ENCODE measurements around the gene ZNF316.
A peak's percentile ranks its signal among the peaks of the same experiment; 100 is the strongest.
"Not testable (repeated sequence)": the region's sequence is repeated elsewhere in the genome, so short reads cannot be mapped to it uniquely, and the experiment has no call there.

Gene ZNF316

GRCh38 chr7:6654842-6655610, 17.9 kb downstream of the ZNF316 start:
- no peak for DNase-seq (ENCODE audit: low read depth)
- H3K4me3 ChIP-seq (ENCODE audit: control insufficient read depth, low read depth, low read length) = no peak overlapping the region
- no peak for TF ChIP-seq CTCF (conservative IDR thresholded peaks at IDR 0.05; ENCODE audit: control insufficient read depth, insufficient read depth, low read depth, low read length)

DNA sequence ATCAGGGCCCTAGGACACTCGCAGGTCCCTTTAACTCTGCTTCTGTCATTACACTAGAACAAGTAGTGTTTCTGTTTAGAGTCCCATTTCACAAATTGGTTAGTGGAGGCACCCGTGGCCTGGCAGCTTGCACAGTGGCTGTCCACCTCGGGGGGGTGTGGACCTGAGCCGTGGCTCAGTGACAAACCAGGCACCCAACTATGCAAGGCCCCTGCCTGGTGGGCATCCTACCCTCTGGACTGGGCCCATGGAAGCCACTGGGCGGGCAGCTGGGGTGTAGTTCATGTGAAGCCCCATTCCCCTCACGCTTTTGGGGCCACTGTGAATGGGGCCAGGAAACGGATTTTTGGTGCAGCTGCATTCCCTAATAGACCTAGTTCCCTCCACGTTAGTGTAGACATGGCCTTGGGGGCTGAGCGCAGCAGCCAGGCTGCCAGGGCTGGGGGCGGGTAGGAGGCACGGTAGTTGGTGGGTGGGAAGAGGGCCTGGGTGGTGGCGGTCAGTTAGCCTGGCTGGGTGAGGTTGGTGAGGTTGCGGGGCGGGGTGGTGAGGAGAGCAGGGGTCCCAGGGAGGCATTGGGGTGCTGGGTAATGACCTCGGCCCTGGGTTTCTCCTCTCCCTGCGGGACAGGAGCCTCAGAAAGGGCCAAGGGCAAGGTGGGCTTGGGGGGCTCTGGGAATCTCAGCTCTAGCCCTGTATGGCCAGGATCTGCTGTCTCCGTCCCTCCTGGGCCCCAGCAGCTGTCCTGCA, 18.7 kb downstream of the ZNF316 start:
- no peak for TF ChIP-seq CTCF (conservative IDR thresholded peaks at IDR 0.05; ENCODE audit: control insufficient read depth, insufficient read depth, low read depth, low read length)
- DNase-seq (ENCODE audit: low read depth) = no peak

GRCh38 chr7:6656413-6656812, 19.3 kb downstream of the ZNF316 start:
- H3K4me3 ChIP-seq (ENCODE audit: control insufficient read depth, low read depth, low read length) = no peak overlapping the region
- no peak for TF ChIP-seq CTCF (conservative IDR thresholded peaks at IDR 0.05; ENCODE audit: control insufficient read depth, insufficient read depth, low read depth, low read length)
- DNase-seq (ENCODE audit: low read depth) = no peak

More for the DNA sequence above, 18.7 kb downstream of the ZNF316 start:
- H3K4me3 ChIP-seq (ENCODE audit: control insufficient read depth, low read depth, low read length) = no peak overlapping the region

DNA sequence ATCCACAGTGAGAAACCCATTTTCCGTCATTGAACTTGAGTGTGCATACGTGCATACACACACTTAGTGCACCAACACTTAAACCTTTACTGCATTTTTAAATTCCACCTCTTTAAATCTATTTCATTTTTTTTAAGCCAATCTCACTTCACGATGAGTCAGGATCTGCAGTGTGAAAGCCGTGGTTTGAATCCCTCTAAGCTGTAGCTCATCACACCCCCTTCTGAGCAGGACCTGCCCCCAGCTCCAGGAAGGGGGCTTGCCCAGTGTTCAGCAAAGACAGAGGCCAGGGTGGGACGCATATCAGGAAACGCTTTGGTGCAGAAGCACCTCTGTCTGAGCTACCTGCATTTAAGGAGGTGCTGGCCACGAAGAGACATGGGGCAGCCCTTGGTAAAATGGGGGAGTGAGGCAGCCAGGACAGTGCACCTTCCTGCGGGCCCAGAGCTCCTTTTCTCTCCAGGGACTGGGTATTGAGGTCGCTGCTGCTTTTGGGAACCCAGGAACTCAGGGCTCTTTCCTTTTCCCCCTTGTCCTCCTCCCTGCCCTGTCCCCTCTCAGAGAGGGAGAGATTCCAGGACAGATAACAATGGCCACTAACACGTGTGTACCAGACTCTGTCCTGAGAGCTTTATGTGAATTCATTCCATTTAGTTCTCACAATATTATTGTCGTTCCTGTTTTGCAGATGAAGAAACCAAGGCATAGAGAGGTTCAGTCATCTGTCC, 21.7 kb downstream of the ZNF316 start:
- TF ChIP-seq CTCF (conservative IDR thresholded peaks at IDR 0.05; ENCODE audit: control insufficient read depth, insufficient read depth, low read depth, low read length) = no peak
- no peak for DNase-seq (ENCODE audit: low read depth)
- H3K4me3 ChIP-seq (ENCODE audit: control insufficient read depth, low read depth, low read length) = no peak overlapping the region

GRCh38 chr7:6670851-6671250, 33.7 kb downstream of the ZNF316 start:
- H3K4me3 ChIP-seq (ENCODE audit: control insufficient read depth, low read depth, low read length); DNase-seq (ENCODE audit: low read depth): not testable (repeated sequence)

DNA sequence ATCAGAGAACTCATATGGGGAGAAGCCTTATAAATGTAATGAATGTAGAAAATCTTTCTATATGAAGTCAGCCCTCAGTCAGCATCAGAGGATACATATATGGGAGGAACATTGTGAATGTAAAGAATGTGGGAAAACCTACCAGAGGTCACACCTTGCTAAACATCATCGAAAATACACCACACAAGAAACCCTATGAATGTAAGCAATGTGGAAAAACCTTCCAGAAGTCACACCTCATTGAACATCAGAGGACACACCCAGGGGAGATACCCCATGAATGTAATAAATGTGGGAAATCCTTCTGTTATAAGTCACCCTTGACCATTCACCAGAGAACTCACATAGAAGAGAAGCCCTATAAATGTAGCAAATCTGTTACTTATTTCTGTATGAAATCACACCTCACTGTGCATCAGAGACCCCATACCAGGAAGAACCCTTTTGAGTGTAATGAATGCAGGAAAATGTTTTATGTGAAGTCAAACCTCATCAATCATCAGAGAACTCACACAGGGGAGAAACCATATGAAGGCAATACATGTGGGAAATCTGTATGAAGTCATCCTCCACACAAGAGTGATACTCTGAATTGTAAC, 38.8 kb downstream of the ZNF316 start:
- DNase-seq (ENCODE audit: low read depth) = peak; percentile 14

More for the DNA sequence above, 38.8 kb downstream of the ZNF316 start:
- TF ChIP-seq CTCF (conservative IDR thresholded peaks at IDR 0.05; ENCODE audit: control insufficient read depth, insufficient read depth, low read depth, low read length) = no peak
- no peak overlapping the region for H3K4me3 ChIP-seq (ENCODE audit: control insufficient read depth, low read depth, low read length)
